Prostate gland (tissue), 2 donors: ENCODE measurements around the gene EPM2A. TPM values are rescaled to one million over a fixed set of nuclear protein-coding genes. Genes with fewer than 3 reads are reported as not detected.

Experiments used
- DNase-seq: peaks from one replicate; pipeline ENCODE4 v3.0.0-alpha.2; 2019; ENCODE audit warnings: low spot score
- H3K27ac ChIP-seq, 2 donors: fragments of 200-600 bp; sonication (generic); 2 replicates each; pipeline ENCODE4 v1.5.1; 2017 to 2019
- H3K27me3 ChIP-seq: fragments of 200-600 bp; sonication (generic); replicated peaks from 2 replicates; pipeline ENCODE4 v1.5.1; 2019; ENCODE audit not compliant: insufficient read depth
- H3K36me3 ChIP-seq, 2 donors: fragments of 200-600 bp; sonication (generic); 1 replicate in 1 of 2; 2 replicates in 1 of 2; pipeline versions ENCODE4 v1.5.1 to v1.8.1; 2017 to 2019
- H3K4me1 ChIP-seq: fragments of 200-600 bp; sonication (generic); replicated peaks from 2 replicates; pipeline ENCODE4 v1.5.1; 2019
- H3K4me3 ChIP-seq, 2 donors: fragments of 200-600 bp; sonication (generic); 2 replicates each; pipeline ENCODE4 v1.5.1; 2017 to 2019
- H3K9me3 ChIP-seq: fragments of 200-600 bp; sonication (generic); 2 replicates; pipeline ENCODE4 v1.5.1; 2017
- POLR2A ChIP-seq: fragments of 450-650 bp; IDR thresholded peaks from one replicate; pipeline ENCODE4 v1.6.1; 2016; ENCODE audit warnings: antibody characterized with exemption, mild to moderate bottlenecking
- POLR2AphosphoS5 ChIP-seq: sonication (generic); formaldehyde crosslinking; IDR thresholded peaks from one replicate; pipeline ENCODE4 v1.6.1; 2017; ENCODE audit warnings: antibody characterized with exemption
- WGBS: methylation state at CpG from one replicate; pipeline ENCODE4 v1.1.5; 2018; 5-methylcytosine and 5-hydroxymethylcytosine counted together
- intact Hi-C: fragments of 100-400 bp; cut with DNase I; formaldehyde crosslinking; loops from one replicate; pipeline ENCODE4 v1.14.2; 2022
- total RNA-seq, 2 donors: library from RNA; depleted of rRNA; stranded (reverse); fragments of >200 nt; gene quantifications; one replicate each; pipeline ENCODE4 v1.1.0, GENCODE V29; 2016
- TF ChIP-seq, protein P1 (sequence below), 4 experiments: fragments of 200-600 bp in 2 of 4; fragments of 450-650 bp in 2 of 4; sonication (generic) in 2 of 4; IDR thresholded peaks; 1 replicate in 3 of 4; 2 replicates in 1 of 4; pipeline ENCODE4 v1.5.1; 2016 to 2019; ENCODE audit warnings: antibody characterized with exemption in 4 of 4, mild to moderate bottlenecking in 2 of 4, moderate library complexity in 2 of 4

EPM2A gene
- total RNA-seq, 2 donors from 2014 or later: 7.2 to 18.6 TPM

DNA sequence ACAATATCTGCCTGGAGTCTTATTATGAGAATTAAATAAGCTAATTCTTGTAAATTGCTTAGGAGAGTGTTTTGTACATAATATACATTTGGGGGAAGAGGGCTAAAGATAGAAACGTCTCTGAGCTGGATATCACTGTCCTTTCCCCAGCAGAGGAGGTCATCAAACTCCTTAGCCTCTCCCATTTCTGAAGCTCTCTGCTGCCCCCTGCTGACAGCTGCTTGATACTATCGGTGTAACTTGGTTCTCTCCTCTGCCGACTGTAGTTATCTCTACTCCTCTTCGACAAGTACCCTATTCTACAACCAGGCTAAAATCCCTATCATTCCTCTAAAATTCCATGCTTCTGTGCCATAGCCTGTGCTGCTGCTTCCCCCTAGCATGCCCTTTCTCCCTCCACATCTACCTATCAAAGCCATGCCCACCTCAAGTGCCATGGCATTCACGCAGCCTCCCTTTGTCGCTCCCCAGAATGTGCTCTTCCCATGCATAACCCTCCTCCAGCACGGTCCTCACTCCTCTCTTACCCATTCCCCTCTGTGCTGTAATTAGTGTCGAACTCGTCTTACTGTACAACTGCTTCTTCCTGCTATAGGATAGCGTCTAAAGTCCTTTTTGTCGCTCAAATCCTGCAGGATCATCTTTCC lies 101.2 kb downstream of the EPM2A start:
- H3K27me3 ChIP-seq: no peaks in the 10 kb centered on the region
- WGBS: 53% methylated on average over 11 of the region's 11 CpGs
- DNase-seq: peak; percentile 65
- no peak overlapping the region for H3K27ac ChIP-seq
- H3K36me3 ChIP-seq: no peaks in the 10 kb centered on the region
- no peaks in the 10 kb centered on the region for H3K9me3 ChIP-seq
- no peak for TF ChIP-seq POLR2AphosphoS5
- TF ChIP-seq, protein P1, sequence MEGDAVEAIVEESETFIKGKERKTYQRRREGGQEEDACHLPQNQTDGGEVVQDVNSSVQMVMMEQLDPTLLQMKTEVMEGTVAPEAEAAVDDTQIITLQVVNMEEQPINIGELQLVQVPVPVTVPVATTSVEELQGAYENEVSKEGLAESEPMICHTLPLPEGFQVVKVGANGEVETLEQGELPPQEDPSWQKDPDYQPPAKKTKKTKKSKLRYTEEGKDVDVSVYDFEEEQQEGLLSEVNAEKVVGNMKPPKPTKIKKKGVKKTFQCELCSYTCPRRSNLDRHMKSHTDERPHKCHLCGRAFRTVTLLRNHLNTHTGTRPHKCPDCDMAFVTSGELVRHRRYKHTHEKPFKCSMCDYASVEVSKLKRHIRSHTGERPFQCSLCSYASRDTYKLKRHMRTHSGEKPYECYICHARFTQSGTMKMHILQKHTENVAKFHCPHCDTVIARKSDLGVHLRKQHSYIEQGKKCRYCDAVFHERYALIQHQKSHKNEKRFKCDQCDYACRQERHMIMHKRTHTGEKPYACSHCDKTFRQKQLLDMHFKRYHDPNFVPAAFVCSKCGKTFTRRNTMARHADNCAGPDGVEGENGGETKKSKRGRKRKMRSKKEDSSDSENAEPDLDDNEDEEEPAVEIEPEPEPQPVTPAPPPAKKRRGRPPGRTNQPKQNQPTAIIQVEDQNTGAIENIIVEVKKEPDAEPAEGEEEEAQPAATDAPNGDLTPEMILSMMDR (IDR thresholded peaks at IDR 0.05): peak in 3 of 4 experiments; percentile 66 to 81 (median 74)
- TF ChIP-seq POLR2A: no peak
- intact Hi-C loops: no loop called here
- H3K4me3 ChIP-seq: no peak overlapping the region
- H3K4me1 ChIP-seq: no peaks in the 10 kb centered on the region

DNA sequence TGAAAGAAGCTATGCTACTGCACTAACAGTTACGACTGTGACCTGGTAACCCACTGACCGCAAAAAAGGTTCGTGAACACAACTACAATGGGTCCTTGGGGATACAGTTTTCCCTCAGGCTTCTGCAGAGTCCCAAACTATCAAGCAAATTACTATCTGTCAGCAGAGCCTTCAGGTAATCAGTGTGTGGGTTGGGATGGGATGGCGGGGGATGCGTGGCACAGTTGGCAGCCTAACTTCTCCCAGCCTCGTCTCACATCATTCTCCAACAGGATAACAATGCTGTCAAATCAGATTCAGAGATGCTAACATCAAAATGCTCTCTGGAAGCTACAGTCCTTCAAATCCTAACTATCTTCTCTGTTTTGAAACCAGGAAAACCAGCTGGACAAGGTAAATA lies 102.3 kb downstream of the EPM2A start:
- H3K4me3 ChIP-seq: no peak overlapping the region
- TF ChIP-seq POLR2AphosphoS5 (no peak), POLR2A (no peak)
- TF ChIP-seq, protein P1 (IDR thresholded peaks at IDR 0.05): no peak
- H3K4me1 ChIP-seq: no peaks in the 10 kb centered on the region
- no peaks in the 10 kb centered on the region for H3K27me3 ChIP-seq
- intact Hi-C loops: no loop called here
- no peaks in the 10 kb centered on the region for H3K36me3 ChIP-seq
- 95% methylated on average over 6 of the region's 6 CpGs for WGBS
- H3K27ac ChIP-seq: no peak overlapping the region
- no peak for DNase-seq
- no peaks in the 10 kb centered on the region for H3K9me3 ChIP-seq

DNA sequence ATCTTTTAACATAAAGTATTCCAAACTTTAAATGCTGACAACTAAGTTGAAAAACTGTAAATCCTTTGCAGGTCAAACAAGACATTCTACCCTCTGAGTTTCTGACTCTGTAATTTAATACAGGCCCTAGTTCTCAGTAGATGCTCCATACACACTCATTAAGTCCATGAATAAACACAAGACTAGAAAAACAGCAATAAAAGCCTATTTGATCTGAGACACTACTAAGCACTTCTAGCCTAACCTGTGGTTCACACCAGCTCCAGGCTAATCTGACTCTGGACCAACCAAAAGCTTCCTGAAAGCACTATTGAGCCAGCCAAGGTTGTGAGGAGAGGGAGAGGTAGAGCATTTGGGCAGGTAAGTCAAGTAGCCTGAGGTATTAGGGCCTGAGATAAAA lies 103.9 kb downstream of the EPM2A start:
- Histone ChIP-seq H3K27ac (no peak overlapping the region), H3K27me3 (no peaks in the 10 kb centered on the region), H3K4me3 (no peak overlapping the region), H3K36me3 (no peaks in the 10 kb centered on the region), H3K4me1 (no peaks in the 10 kb centered on the region), H3K9me3 (no peaks in the 10 kb centered on the region)
- intact Hi-C loops: no loop called here
- DNase-seq: no peak
- TF ChIP-seq, protein P1 (IDR thresholded peaks at IDR 0.05): no peak
- TF ChIP-seq POLR2AphosphoS5 (no peak), POLR2A (no peak)

DNA sequence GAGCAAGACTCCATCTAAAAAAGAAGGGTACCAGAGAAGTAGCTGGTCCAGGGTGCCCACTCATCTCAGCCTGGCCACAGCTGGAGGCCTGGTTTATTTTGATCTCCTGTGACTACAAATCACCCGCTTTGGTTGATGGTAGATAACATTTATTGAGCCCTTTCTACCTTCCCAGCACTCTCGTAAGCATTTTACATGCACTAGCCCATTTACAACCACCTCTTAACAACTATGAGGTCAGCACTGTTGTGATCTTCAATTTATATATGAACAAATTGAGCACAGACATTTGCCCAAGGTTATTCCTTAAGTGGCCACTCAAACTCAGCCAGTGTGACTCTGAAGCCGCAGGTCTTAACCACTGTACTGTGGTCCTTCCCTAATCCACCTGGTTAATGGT lies 104.7 kb downstream of the EPM2A start:
- H3K4me1 ChIP-seq: no peaks in the 10 kb centered on the region
- 90% methylated on average over 3 of the region's 3 CpGs for WGBS
- no peak overlapping the region for H3K27ac ChIP-seq
- no peaks in the 10 kb centered on the region for H3K9me3 ChIP-seq
- no peak for DNase-seq
- TF ChIP-seq, protein P1 (IDR thresholded peaks at IDR 0.05): no peak
- TF ChIP-seq POLR2A (no peak), POLR2AphosphoS5 (no peak)
- H3K27me3 ChIP-seq: no peaks in the 10 kb centered on the region
- H3K36me3 ChIP-seq: no peaks in the 10 kb centered on the region
- intact Hi-C loops: no loop called here
- no peak overlapping the region for H3K4me3 ChIP-seq

DNA sequence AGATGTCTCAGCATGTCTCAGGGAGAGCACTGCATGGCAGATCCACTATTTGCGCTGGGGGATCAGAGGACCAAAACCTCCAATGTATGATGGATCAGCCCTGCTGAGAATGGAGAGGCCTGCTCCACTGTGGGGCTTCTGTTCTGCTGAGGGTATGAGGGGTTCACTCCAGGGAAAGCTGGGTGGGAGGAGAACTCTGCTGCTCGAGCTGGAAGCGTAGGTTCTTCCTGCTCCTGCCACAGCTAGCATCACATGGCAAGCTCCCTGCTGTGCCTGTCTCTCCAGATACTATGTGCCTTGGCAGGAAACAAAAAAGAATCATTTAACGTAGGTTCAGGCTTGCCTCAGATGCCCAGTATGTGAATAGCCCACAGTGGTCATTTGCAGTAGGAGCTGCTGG lies 105.8 kb downstream of the EPM2A start:
- no peaks in the 10 kb centered on the region for H3K9me3 ChIP-seq
- no peak overlapping the region for H3K4me3 ChIP-seq
- H3K27me3 ChIP-seq: no peaks in the 10 kb centered on the region
- no peak for DNase-seq
- intact Hi-C loops: no loop called here
- H3K36me3 ChIP-seq: no peaks in the 10 kb centered on the region
- H3K27ac ChIP-seq: no peak overlapping the region
- H3K4me1 ChIP-seq: no peaks in the 10 kb centered on the region
- TF ChIP-seq POLR2AphosphoS5 (no peak), POLR2A (no peak)
- TF ChIP-seq, protein P1 (IDR thresholded peaks at IDR 0.05): no peak
- WGBS: 90% methylated on average over 4 of the region's 4 CpGs
